HG02763 (cell line): ENCODE measurements around the gene SRSF10.
"Not testable (repeated sequence)": the region's sequence is repeated elsewhere in the genome, so short reads cannot be mapped to it uniquely, and the experiment has no call there.

Experiments used
- ATAC-seq: cut with Tn5 transposase; IDR thresholded peaks from one replicate; pipeline ENCODE4 v1.9.1; 2021; ENCODE audit warnings: mild to moderate bottlenecking, moderate library complexity; ENCODE audit not compliant: unreplicated experiment

SRSF10 gene

DNA sequence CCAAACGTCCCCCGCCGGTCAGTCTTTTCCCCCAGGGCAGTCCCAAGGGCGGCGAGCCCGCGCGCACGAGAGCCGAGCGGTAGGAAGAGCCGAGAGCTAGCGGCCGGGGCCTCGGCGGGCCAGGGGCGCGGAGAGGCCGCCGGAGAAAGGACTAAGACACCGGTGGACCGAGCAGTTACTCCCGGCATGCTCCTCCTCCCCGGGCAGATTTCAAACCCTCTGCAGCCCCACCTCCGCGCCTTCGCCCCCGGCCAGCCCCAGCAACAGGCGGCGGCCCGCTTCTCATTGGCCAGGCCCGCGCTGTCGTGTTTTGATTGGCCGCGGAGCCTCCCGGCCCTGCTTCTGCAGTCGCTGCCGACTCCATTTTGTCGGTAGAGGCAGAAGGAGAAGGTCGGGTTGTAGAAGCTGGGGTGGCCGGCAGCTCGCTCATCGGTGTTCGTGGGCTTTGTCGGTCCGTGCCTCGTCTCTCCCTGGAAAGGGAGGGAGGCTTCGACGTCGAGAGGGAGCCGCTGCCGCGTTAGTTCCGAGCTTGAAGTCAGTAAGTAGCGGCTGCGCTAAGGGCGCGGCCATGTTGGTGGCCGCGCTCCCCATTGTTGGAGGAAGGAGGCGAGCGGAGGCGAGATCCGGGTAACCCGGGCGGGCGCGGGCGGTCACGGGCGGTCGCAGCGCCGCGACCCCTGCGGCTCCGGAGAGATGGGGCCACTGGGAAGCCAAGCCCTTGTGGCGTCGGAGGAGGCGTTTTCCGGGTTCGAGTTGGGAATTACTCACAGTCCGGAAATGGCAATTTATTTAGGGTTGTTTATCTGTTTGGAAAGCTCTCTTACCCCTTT lies 20.5 kb downstream of the SRSF10 start, which contains the start of gene PNRC2:
Gene PNRC2, plus strand, starts transcription at position 368 of the 830 bp plus-strand sequence. CDS start 1,630 bp downstream, outside the sequence.
- ATAC-seq: peak; percentile 78

DNA sequence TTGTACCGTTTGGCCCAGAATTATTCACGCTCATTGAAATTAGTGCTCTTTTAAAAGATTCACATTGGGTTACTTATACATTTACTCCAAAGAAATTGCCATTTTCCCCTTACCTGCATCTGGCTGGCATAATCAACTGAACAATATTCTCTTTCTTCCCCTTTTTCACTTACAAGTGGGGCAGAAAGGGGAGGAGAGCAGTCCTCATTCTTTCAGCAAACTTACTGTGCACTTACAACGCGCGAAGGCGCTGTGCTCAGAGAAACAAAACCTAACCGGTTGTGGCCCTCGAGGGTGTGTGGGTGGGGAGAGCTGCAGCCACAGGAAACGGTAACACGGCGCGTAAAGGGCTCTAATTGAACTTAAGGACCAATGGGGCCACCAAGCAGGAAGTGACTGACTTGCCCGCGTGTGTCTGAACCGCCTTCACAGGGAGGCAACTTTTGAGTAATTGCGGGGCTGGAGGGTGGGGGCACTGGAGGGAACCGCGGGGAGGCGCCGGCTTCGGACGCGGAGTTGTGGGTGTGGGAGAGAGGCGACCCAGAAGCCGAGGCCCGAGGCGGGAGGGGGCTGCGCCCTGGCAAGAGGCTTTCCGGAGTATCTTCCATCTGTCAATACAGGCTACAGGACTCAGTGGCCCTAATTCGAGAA lies 21.2 kb downstream of the SRSF10 start:
- ATAC-seq: peak; percentile 46

DNA sequence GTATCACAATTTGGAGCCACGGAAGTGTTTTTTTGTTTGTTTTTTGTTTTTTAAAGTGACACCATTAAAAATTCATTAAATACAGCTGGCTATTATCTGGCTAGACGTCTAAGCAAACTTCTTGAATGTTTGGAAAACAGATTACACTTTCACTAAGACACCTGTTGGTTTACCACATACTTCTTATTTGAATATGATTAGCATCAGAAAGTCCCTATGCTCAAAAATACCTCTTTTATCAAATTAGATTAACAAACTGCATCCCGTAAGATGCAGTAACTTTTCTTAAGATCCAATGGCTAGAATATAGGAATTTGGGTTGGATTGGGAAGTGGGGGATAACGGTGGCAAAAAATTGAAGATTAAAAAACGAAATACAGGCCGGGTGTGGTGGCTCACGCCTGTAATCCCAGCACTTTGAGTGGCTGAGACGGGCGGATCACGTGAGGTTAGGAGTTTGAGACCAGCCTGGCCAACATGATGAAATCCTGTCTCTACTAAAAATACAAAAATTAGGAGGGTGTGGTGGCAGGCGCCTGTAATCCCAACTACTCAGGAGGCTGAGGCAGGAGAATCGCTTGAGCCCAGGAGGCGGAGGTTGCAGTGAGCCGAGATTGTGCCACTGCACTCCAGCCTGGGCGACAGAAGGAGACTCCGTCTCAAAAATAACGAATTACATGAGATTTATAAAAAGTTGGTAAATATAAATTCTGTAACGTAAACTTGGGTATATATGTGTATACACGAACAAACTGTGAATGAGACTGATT lies 21.9 kb downstream of the SRSF10 start:
- not testable (repeated sequence) for ATAC-seq

DNA sequence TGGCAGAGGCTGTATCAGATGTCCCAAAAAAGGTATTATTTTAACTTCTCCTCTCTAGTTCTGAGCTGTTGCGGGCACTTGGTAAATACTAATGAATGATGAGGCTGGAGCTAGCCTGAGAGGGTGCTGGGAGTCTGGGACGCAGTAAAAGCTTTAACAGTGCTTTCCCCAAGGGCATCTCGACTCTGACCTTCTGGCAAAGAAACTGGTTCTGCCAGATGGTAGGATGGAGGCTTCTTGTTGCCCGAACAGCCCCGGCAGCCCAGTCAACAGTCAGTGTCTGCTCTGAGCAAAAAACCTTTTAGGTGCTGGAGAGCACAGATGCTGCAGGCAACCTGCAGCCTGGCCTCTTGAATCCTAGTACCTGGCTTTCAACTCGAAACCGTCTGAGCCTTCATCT lies 23.0 kb downstream of the SRSF10 start:
- no peak for ATAC-seq

DNA sequence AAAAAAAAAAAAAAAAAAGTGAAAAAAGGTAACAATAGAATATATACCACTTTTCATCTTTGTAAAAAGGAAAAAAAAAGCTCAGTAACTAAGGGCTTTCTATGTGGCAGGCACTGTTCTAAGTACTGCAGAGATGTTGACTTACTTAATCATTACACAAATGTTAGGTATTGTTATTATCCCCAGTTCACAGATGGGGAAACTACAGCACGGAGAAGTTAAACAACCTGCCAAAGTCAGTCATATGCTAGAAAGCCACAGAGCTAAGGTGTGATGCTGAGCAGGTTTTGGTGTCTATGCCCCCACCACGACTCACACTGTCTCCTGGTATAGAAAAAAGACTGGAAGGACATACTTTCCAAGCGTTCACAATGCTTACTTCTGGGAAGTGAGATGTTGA lies 27.1 kb downstream of the SRSF10 start:
- ATAC-seq: no peak

DNA sequence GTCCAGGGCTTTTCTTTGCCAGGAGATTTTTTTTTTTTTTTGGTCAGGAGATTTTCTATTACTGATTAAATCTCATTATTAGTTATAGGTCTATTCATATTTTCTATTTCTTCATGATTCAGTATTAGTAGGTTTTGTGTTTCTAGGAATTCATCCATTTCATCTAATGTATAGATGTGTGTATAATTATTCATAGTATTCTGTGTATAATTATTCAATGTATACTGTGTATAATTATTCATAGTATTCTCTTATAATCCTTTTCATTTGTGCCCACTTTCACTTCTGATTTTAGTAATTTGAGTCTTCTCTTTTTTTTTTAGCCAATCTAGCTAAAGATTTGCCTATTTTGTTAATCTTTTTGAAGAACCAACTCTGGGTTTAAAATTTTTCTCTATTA lies 32.8 kb downstream of the SRSF10 start:
- ATAC-seq: no peak

DNA sequence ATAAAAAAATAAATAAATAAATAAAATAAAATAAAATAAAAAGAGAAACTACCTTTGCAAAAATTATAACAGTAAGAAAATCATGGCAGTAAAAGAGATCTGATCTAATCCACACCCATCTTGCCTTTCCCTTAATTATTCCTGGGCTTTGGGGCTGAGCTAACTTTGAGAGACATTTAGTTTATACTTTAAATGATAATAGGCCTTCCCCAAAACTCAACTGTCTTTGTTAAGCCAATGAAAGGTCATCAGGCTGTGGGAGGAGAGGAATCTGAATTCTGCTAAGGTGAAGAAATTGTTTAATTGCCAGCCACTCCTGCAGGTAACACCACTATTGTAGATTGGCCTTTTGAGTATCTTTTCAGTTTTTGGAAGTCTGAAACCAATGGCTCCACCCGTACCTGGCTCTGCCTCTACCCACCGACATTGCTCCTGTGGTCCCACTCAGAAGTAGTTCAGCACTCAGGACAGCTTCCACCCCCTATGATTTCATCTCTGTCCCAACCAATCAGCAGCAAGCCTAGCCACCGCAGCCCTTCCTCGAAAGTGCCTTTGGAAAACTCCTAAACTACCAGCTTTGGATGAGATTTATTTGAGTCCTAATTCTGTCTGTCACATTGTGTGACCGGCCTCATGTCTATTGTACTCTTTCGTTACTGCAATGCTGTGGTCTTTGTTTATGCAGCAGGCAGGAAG lies 43.5 kb downstream of the SRSF10 start:
- ATAC-seq: no peak

DNA sequence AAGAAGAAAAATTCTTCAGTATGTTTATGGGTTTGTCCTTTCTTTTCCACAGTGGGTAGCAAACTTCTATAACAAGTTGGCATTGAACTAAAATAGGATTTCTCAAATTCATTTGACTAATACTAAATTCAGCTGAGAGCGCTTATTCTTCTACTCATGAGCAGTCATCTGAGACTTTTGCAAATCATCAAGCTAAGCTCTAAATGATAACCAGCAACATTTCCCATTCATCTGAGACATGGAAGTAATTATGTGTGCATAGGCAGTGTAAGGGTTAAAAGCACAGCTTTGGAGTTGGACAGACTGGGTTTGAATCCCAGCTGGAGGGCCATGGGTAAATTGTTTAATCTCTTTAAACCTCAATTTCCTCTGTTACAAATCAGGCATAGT lies 48.6 kb downstream of the SRSF10 start:
- ATAC-seq: no peak

DNA sequence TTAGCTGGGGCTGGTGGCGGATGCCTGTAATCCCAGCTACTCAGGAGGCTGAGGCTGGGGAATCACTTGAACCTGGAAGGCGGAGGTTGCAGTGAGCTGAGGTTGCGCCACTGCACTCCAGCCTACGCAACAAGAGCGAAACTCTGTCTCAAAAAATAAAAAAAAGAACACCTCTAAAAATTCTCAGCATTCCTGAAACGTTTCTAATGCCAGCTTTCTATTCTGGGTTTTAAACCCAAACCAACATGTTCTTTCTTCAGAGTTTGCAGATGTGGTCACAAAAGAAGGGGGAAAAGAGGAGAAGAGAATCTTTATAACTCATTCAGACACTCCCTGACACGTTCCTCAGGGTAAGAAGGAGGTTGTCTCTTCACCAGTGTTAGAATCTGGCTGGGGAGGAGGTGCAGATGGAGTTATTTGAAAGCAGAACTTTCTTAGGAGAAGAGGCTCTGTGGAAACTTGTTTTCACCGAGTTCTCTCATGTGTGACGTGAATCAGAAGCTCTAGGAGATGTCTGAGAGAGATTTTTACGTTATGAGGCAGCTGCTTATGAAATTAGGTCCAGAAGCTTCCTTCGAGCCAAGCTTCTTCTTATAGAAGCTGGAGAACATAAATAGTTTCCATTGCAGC lies 49.2 kb downstream of the SRSF10 start:
- ATAC-seq: no peak

DNA sequence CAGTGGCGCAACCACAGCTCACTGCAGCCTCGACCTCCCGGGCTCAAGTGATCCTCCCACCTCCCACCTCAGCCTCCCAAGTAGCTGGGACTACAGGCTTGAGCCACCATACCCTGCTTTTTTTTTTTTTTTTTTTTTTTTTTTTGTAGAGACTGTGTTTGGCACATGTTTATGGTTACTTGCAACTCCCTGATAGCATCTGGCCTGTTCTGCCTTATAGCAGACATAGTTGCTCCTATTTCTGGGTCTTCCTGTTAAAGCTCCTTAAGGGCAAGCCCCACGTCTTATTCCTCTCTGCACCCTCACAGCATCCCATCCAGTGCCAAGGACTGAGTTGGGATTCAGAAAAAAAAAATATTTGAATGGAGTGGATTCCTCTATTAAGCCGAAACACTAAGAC lies 49.9 kb downstream of the SRSF10 start:
- no peak for ATAC-seq

DNA sequence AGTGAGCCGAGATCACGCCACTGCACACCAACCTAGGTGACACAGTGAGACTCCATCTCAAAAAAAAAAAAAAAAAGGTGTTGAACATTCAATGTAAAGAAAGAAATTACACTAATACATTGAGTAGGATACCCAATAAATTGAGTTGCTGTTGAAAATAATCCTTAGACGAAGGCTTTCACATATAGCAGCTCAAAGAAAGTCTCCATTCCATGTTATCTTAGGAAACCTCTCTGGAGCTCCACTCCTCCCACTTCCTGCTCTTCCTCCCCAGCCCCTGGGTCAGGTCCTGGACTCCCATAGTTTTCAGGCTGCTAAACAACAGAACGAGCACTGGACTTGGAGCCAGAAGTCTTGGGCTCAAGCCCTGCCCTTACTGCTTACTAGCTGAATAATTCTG lies 51.3 kb downstream of the SRSF10 start:
- no peak for ATAC-seq

DNA sequence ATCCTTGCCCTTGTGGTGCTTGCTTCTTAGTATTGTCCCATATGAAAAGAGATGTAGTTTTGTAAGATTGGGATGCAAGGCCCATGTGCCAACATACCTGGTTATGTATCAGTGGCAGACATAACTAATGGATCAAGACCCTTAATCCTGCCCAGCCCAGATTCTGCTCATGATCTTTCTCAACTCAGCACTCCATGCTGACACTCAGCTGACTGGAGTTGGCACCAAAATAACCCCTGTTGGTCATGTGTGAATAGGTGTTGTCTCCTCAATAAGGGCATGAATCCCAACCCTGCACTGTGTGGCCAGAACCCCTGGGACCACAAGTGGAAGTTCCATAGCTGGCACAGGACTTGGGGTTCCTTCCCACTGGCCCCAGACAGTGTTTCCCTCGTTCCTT lies 53.0 kb downstream of the SRSF10 start:
- no peak for ATAC-seq

DNA sequence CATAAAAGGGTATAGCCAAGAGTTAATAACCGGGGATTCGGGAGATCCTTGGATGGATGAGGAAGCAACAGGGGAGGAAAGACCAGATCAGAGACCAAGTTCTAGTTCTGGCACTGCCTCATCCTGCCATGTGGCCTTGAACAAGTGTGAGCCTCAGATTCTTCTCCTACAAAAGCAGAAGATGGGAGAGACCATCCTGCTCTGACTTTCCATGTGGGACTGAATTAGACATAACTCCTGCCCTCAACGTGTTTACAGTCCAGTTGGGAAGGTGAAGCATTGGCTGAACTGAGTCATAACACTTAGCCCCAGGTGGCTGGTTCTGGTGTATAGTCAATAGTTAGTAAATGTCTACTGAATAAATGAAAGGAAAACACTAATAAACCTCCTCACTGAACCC lies 54.8 kb downstream of the SRSF10 start:
- ATAC-seq: no peak

DNA sequence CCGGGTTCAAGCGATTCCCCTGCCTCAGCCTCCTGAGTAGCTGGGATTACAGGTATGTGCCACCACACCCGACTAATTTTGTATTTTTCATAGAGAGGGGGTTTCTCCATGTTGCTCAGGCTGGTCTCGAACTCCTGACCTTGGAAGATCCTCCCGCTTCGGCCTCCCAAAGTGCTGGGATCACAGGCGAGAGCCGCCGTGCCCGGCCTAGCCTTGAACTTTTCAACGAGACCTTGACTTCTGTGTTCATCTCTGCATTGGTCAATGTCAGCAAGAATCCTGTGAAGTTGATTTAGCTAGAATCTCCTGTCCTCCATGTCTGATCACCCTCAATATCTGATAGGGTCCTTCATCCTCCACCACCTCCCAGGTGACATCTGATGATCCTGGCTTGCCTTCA lies 55.5 kb downstream of the SRSF10 start:
- no peak for ATAC-seq

DNA sequence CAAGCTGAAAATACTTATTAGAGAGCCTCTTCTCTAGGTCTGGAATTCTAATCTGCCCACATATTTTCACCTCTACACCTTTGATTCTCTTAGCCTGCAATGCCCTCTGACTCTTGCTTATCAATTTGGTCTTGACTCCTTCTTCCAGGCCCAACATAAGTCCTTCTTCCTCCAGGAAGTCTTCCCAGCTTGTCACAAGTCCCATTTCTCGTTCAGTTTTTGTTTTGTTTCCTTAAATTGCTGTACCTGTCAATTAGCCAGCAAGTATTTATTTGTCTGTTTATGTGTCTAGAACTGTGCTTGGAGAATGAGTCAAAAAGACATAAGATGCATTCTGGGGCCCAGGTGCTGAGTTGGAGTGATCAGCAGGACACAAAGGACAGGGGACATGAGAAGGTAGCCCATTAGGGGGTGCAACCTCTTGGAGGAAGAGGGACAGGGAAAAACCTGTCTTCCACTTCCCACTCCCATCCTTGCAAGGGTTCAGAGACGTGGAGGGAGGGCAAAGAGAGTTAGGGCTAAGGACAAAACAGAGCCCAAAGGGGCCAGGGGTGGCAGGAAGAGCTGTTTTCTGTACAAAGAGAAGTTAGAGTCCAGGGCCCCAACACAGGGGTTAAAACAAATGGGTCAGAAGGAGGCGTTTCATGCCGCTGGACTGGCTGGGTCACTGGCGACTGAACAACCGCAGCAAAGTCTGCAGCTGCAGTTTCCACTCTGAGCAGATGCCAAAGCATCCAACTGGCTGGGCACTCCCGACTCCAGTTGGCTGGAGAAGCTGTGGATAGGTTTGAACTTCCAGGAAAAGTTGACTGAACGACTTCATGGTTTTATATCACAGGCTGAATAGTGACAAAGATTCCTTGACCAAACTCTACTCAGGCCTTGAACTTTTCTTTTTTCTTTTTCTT lies 56.3 kb downstream of the SRSF10 start:
- ATAC-seq: no peak

DNA sequence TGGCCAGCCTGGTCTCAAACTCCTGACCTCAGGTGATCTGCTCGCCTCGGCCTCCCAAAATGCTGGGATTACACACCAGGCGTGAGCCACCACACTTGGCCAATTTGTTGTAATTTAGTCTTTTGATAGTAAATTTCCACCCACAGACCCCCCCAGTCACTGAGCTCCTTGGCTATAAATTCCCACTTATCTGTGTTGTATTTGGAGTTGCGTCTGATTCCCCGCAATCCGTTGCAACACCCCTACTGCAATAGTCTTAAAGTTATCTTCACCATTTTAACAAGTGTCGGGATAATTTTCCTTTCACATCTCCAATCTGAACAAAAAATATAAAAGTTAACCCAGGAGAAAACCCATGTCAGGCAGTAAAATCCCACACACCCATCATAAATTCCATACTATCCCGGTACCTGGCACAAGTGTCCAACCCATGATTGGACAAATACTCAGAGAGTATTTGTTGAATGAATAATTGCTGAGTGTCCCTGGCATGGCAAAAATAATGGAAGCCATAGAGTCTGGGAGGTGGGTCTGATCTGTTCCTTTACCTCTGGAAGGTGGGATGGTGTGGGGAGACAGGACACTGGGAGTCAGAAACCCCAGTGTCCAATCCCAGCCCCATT lies 57.7 kb downstream of the SRSF10 start:
- no peak for ATAC-seq

DNA sequence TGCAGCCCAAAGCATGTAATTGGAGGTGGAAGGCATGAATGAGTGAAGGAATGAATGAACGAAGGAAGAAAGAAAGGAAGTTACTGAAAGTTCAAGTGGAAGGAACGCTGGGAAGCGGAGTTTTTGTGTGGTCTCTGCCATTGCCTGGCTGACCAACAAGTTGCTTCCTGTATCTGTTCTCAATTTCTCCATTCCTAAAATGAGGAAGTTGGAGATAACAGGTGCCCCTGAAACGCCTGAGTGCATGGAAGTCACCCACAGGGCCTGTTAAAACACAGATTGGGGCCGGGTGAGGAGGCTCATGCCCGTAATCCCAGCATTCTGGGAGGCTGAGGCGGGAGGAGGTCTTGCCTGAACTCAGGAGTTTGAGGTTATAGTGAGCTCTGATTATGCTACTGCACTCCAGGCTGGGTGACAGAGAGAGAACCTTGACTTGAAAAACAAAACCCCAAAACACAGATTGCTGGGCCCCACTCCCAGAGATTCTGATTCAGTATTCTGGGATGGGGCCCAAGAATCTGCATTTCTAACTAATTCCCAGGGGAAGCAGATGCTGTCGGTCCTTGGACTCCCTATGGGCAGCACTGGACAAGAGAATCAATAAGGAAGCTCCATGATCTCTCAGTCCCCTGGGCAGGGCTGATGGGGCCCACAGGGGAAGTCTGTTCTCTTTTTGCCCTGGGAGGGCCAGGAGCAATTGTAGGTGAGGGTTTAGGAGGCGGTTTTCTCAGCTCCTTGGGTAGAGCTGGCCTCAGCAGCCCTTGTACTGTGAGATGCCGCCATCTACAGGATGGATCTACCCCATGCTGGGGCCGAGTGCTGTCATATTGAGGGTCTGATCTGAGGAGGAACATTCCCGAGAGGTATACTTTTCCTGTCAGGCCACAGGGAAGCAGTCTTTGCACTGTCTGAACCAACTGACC lies 63.7 kb downstream of the SRSF10 start:
- peak; percentile 50 for ATAC-seq

DNA sequence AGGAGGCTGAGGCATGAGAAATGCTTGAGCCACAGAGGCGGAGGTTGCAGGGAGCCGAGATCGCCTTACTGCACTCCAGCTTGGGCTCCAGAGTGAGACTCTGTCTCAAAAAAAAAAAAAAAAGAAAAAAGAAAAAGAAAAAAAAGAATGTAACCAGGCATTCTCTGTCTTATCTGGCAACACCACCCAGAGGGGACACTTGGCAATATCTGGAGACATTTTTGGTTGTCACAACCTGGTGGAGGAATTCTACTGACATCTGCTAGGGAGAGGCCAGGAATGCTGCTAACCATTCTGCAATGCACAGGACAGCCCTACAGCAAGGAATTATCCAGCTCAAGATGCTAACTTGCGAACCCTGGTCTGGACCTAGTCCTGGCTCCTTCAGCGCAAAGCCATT lies 64.7 kb downstream of the SRSF10 start:
- ATAC-seq: no peak
